Activated naive CD8-positive, alpha-beta T cell treated with anti-CD3 and anti-CD28 coated beads for 36 hours (primary cell): ENCODE measurements around the gene QSER1. TPM values are rescaled to one million over a fixed set of nuclear protein-coding genes. Genes with fewer than 3 reads are reported as not detected.
"Not testable (repeated sequence)": the region's sequence is repeated elsewhere in the genome, so short reads cannot be mapped to it uniquely, and the experiment has no call there.

Experiments
- DNase-seq: peaks from one replicate; pipeline ENCODE4 v3.0.0; 2021
- H3K27ac Mint-ChIP-seq: one replicate; pipeline ENCODE4 v1.8.0; 2022; ENCODE audit warnings: mild to moderate bottlenecking, moderate library complexity, mixed read lengths
- H3K27me3 Mint-ChIP-seq: one replicate; pipeline ENCODE4 v1.8.0; 2022; ENCODE audit warnings: mild to moderate bottlenecking, mixed read lengths
- H3K36me3 Mint-ChIP-seq: one replicate; pipeline ENCODE4 v1.8.0; 2021; ENCODE audit warnings: mild to moderate bottlenecking, mixed read lengths
- H3K4me1 Mint-ChIP-seq: one replicate; pipeline ENCODE4 v1.8.0; 2021; ENCODE audit warnings: mixed read lengths
- H3K4me3 Mint-ChIP-seq: one replicate; pipeline ENCODE4 v1.8.0; 2022; ENCODE audit warnings: mild to moderate bottlenecking, moderate library complexity, mixed read lengths
- H3K9me3 Mint-ChIP-seq: one replicate; pipeline ENCODE4 v1.8.0; 2022; ENCODE audit warnings: mixed read lengths
- total RNA-seq, 2 experiments: library from RNA; stranded (reverse); gene quantifications; one replicate each; pipeline ENCODE4 v1.2.3, GENCODE V29; 2021

The QSER1 gene
- total RNA-seq, 2 experiments from 2014 or later: 11.7 to 14.8 TPM

- peaks cover 38% of the 10 kb centered on the region for H3K4me1 Mint-ChIP-seq
- H3K27ac Mint-ChIP-seq: no peak overlapping the region
- no peaks in the 10 kb centered on the region for H3K27me3 Mint-ChIP-seq
- H3K36me3 Mint-ChIP-seq: peaks cover 33% of the 10 kb centered on the region
- DNase-seq: no peak
- no peak overlapping the region for H3K4me3 Mint-ChIP-seq
- no peaks in the 10 kb centered on the region for H3K9me3 Mint-ChIP-seq
Observed at GRCh38 chr11:32899438-32899837, 6.8 kb downstream of the QSER1 start.

- Mint-ChIP-seq H3K4me3 (no peak overlapping the region), H3K27me3 (no peaks in the 10 kb centered on the region), H3K36me3 (peaks cover 26% of the 10 kb centered on the region), H3K4me1 (peaks cover 24% of the 10 kb centered on the region), H3K9me3 (no peaks in the 10 kb centered on the region), H3K27ac (no peak overlapping the region)
- DNase-seq: no peak
Observed at GRCh38 chr11:32902089-32902665, 9.6 kb downstream of the QSER1 start.

- Mint-ChIP-seq H3K9me3 (no peaks in the 10 kb centered on the region), H3K4me3 (no peak overlapping the region), H3K27ac (no peak overlapping the region), H3K4me1 (peaks cover 17% of the 10 kb centered on the region), H3K27me3 (no peaks in the 10 kb centered on the region), H3K36me3 (peaks cover 22% of the 10 kb centered on the region)
- DNase-seq: no peak
Observed at GRCh38 chr11:32905028-32905667, 12.5 kb downstream of the QSER1 start.

GRCh38 chr11:32908619-32909018 lies 16.0 kb downstream of the QSER1 start:
- Mint-ChIP-seq H3K27ac (no peak overlapping the region), H3K4me1 (peaks cover 23% of the 10 kb centered on the region), H3K9me3 (no peaks in the 10 kb centered on the region), H3K4me3 (no peak overlapping the region), H3K36me3 (peaks cover 29% of the 10 kb centered on the region), H3K27me3 (no peaks in the 10 kb centered on the region)
- no peak for DNase-seq

- no peak for DNase-seq
- H3K27me3 Mint-ChIP-seq: no peaks in the 10 kb centered on the region
- H3K4me3 Mint-ChIP-seq: no peak overlapping the region
- peaks cover 28% of the 10 kb centered on the region for H3K36me3 Mint-ChIP-seq
- no peaks in the 10 kb centered on the region for H3K9me3 Mint-ChIP-seq
- peaks cover 20% of the 10 kb centered on the region for H3K4me1 Mint-ChIP-seq
- H3K27ac Mint-ChIP-seq: no peak overlapping the region
Observed at GRCh38 chr11:32911413-32911812, 18.8 kb downstream of the QSER1 start.

GRCh38 chr11:32913445-32913844 lies 20.8 kb downstream of the QSER1 start:
- no peaks in the 10 kb centered on the region for H3K27me3 Mint-ChIP-seq
- H3K4me3 Mint-ChIP-seq: no peak overlapping the region
- peaks cover 25% of the 10 kb centered on the region for H3K36me3 Mint-ChIP-seq
- no peak overlapping the region for H3K27ac Mint-ChIP-seq
- no peak for DNase-seq
- peaks cover 19% of the 10 kb centered on the region for H3K4me1 Mint-ChIP-seq
- H3K9me3 Mint-ChIP-seq: no peaks in the 10 kb centered on the region

GRCh38 chr11:32916361-32916760 lies 23.8 kb downstream of the QSER1 start:
- peaks cover 17% of the 10 kb centered on the region for H3K36me3 Mint-ChIP-seq
- H3K4me3 Mint-ChIP-seq: no peak overlapping the region
- no peak for DNase-seq
- no peak overlapping the region for H3K27ac Mint-ChIP-seq
- H3K9me3 Mint-ChIP-seq: no peaks in the 10 kb centered on the region
- peaks cover 25% of the 10 kb centered on the region for H3K4me1 Mint-ChIP-seq
- no peaks in the 10 kb centered on the region for H3K27me3 Mint-ChIP-seq

GRCh38 chr11:32916994-32917393 lies 24.4 kb downstream of the QSER1 start:
- no peak overlapping the region for H3K4me3 Mint-ChIP-seq
- no peaks in the 10 kb centered on the region for H3K9me3 Mint-ChIP-seq
- H3K27ac Mint-ChIP-seq: no peak overlapping the region
- H3K27me3 Mint-ChIP-seq: no peaks in the 10 kb centered on the region
- H3K36me3 Mint-ChIP-seq: peaks cover 10% of the 10 kb centered on the region
- DNase-seq: no peak
- H3K4me1 Mint-ChIP-seq: peaks cover 23% of the 10 kb centered on the region

- Mint-ChIP-seq H3K27me3 (no peaks in the 10 kb centered on the region), H3K36me3 (peaks cover 13% of the 10 kb centered on the region), H3K4me1 (peaks cover 20% of the 10 kb centered on the region), H3K9me3 (no peaks in the 10 kb centered on the region), H3K27ac (no peak overlapping the region), H3K4me3 (no peak overlapping the region)
- DNase-seq: no peak
Observed at GRCh38 chr11:32918427-32918826, 25.8 kb downstream of the QSER1 start.

GRCh38 chr11:32919338-32919737 lies 26.7 kb downstream of the QSER1 start:
- Mint-ChIP-seq H3K27ac (no peak overlapping the region), H3K9me3 (no peaks in the 10 kb centered on the region), H3K4me1 (peaks cover 20% of the 10 kb centered on the region), H3K4me3 (no peak overlapping the region), H3K27me3 (no peaks in the 10 kb centered on the region), H3K36me3 (peaks cover 11% of the 10 kb centered on the region)
- no peak for DNase-seq

GRCh38 chr11:32920570-32920969 lies 28.0 kb downstream of the QSER1 start:
- Mint-ChIP-seq H3K4me3 (no peak overlapping the region), H3K4me1 (peaks cover 20% of the 10 kb centered on the region), H3K27ac (no peak overlapping the region), H3K27me3 (no peaks in the 10 kb centered on the region), H3K9me3 (no peaks in the 10 kb centered on the region), H3K36me3 (peaks cover 11% of the 10 kb centered on the region)
- DNase-seq: no peak

- no peaks in the 10 kb centered on the region for H3K9me3 Mint-ChIP-seq
- no peak overlapping the region for H3K4me3 Mint-ChIP-seq
- no peaks in the 10 kb centered on the region for H3K27me3 Mint-ChIP-seq
- peaks cover 11% of the 10 kb centered on the region for H3K36me3 Mint-ChIP-seq
- no peak overlapping the region for H3K27ac Mint-ChIP-seq
- peaks cover 20% of the 10 kb centered on the region for H3K4me1 Mint-ChIP-seq
- no peak for DNase-seq
Observed at GRCh38 chr11:32921204-32921603, 28.6 kb downstream of the QSER1 start.

GRCh38 chr11:32931606-32932005 lies 39.0 kb downstream of the QSER1 start:
- no peaks in the 10 kb centered on the region for H3K4me1 Mint-ChIP-seq
- H3K27ac Mint-ChIP-seq: no peak overlapping the region
- H3K4me3 Mint-ChIP-seq: no peak overlapping the region
- DNase-seq: no peak
- no peaks in the 10 kb centered on the region for H3K9me3 Mint-ChIP-seq
- no peaks in the 10 kb centered on the region for H3K27me3 Mint-ChIP-seq
- H3K36me3 Mint-ChIP-seq: peaks cover 44% of the 10 kb centered on the region

GRCh38 chr11:32932196-32932595 lies 39.6 kb downstream of the QSER1 start:
- H3K27ac Mint-ChIP-seq: no peak overlapping the region
- no peaks in the 10 kb centered on the region for H3K27me3 Mint-ChIP-seq

GRCh38 chr11:32935462-32936029 lies 42.9 kb downstream of the QSER1 start:
- peaks cover 14% of the 10 kb centered on the region for H3K4me1 Mint-ChIP-seq
- peaks cover 66% of the 10 kb centered on the region for H3K36me3 Mint-ChIP-seq
- no peak overlapping the region for H3K4me3 Mint-ChIP-seq
- H3K27me3 Mint-ChIP-seq: no peaks in the 10 kb centered on the region
- H3K9me3 Mint-ChIP-seq: no peaks in the 10 kb centered on the region
- H3K27ac Mint-ChIP-seq: no peak overlapping the region
- DNase-seq: no peak

More at GRCh38 chr11:32932196-32932595, 39.6 kb downstream of the QSER1 start:
- no peaks in the 10 kb centered on the region for H3K4me1 Mint-ChIP-seq
- no peak for DNase-seq
- peaks cover 49% of the 10 kb centered on the region for H3K36me3 Mint-ChIP-seq
- H3K4me3 Mint-ChIP-seq: no peak overlapping the region
- no peaks in the 10 kb centered on the region for H3K9me3 Mint-ChIP-seq

GRCh38 chr11:32936178-32936577 lies 43.6 kb downstream of the QSER1 start:
- DNase-seq, H3K27ac Mint-ChIP-seq, H3K9me3 Mint-ChIP-seq, H3K4me3 Mint-ChIP-seq, H3K27me3 Mint-ChIP-seq: not testable (repeated sequence)
- H3K4me1 Mint-ChIP-seq: peaks cover 19% of the 10 kb centered on the region
- peaks cover 69% of the 10 kb centered on the region for H3K36me3 Mint-ChIP-seq
